Glutamatergic neuron (in vitro differentiated cells): ENCODE data around the gene RAB3C. TPM values are rescaled to one million over a fixed set of nuclear protein-coding genes. Genes with fewer than 3 reads are reported as not detected.
"Not testable (repeated sequence)": the region's sequence is repeated elsewhere in the genome, so short reads cannot be mapped to it uniquely, and the experiment has no call there.

Source experiments
- DNase-seq: peaks from one replicate; pipeline ENCODE4 v3.0.0; 2022
- H3K27ac Mint-ChIP-seq: one replicate; pipeline ENCODE4 v1.8.0; 2020; ENCODE audit warnings: mild to moderate bottlenecking, mixed read lengths, inconsistent platforms; ENCODE audit not compliant: unreplicated experiment
- H3K27me3 Mint-ChIP-seq: one replicate; pipeline ENCODE4 v1.8.0; 2020; ENCODE audit warnings: mild to moderate bottlenecking, moderate library complexity, mixed read lengths, inconsistent platforms; ENCODE audit not compliant: unreplicated experiment
- H3K36me3 Mint-ChIP-seq: one replicate; pipeline ENCODE4 v1.8.0; 2020; ENCODE audit warnings: mild to moderate bottlenecking, mixed read lengths, inconsistent platforms; ENCODE audit not compliant: unreplicated experiment
- H3K4me1 Mint-ChIP-seq: one replicate; pipeline ENCODE4 v1.8.0; 2020; ENCODE audit warnings: mild to moderate bottlenecking, low read depth, mixed read lengths, inconsistent platforms; ENCODE audit not compliant: unreplicated experiment
- H3K4me3 Mint-ChIP-seq: one replicate; pipeline ENCODE4 v1.8.0; 2020; ENCODE audit warnings: mild to moderate bottlenecking, mixed read lengths, inconsistent platforms; ENCODE audit not compliant: unreplicated experiment
- H3K9me3 Mint-ChIP-seq: one replicate; pipeline ENCODE4 v1.8.0; 2020; ENCODE audit warnings: mild to moderate bottlenecking, moderate library complexity, mixed read lengths, inconsistent platforms; ENCODE audit not compliant: unreplicated experiment
- total RNA-seq: library from RNA; stranded (reverse); fragmentation: NEBNext Ultra II Directional; extraction: Animal tissue kit (Norgen Biotek cat#: 25700); gene quantifications from one replicate; pipeline ENCODE4 v1.2.1, GENCODE V29; 2021; ENCODE audit not compliant: unreplicated experiment
- TF ChIP-seq, protein P1 (sequence below): fragments of 200-600 bp; sonication (generic); IDR thresholded peaks from one replicate; pipeline ENCODE4 v1.5.0; 2021; ENCODE audit not compliant: partially characterized antibody, unreplicated experiment

The RAB3C gene
- total RNA-seq, 1 donor from 2014 or later: 36.2 TPM

DNA sequence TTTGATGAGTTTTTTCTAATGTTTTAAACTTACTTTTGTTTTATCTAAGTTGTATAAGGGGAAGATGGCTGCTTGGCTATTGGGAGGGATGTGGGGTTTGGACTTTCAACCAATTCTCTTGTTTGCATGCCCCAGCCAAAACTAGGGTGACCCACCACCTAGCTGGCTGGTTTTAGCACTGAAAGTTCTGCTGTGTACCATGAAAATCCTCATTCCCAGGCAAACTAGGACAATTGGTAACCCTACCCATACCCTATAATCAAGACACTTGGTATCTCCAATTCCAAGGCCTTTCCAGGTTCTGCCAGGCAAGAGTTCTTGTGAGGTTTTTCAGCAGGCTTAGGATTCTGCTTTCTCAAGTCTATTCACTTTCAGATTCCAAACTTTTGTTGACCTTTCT is 13.1 kb downstream of the RAB3C start:
- H3K9me3 Mint-ChIP-seq: no peaks in the 10 kb centered on the region
- H3K4me3 Mint-ChIP-seq: no peak overlapping the region
- H3K4me1 Mint-ChIP-seq: no peaks in the 10 kb centered on the region
- peaks cover 1% of the 10 kb centered on the region for H3K36me3 Mint-ChIP-seq
- TF ChIP-seq, protein P1, sequence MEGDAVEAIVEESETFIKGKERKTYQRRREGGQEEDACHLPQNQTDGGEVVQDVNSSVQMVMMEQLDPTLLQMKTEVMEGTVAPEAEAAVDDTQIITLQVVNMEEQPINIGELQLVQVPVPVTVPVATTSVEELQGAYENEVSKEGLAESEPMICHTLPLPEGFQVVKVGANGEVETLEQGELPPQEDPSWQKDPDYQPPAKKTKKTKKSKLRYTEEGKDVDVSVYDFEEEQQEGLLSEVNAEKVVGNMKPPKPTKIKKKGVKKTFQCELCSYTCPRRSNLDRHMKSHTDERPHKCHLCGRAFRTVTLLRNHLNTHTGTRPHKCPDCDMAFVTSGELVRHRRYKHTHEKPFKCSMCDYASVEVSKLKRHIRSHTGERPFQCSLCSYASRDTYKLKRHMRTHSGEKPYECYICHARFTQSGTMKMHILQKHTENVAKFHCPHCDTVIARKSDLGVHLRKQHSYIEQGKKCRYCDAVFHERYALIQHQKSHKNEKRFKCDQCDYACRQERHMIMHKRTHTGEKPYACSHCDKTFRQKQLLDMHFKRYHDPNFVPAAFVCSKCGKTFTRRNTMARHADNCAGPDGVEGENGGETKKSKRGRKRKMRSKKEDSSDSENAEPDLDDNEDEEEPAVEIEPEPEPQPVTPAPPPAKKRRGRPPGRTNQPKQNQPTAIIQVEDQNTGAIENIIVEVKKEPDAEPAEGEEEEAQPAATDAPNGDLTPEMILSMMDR: no peak
- H3K27ac Mint-ChIP-seq: no peak overlapping the region
- DNase-seq: no peak
- no peaks in the 10 kb centered on the region for H3K27me3 Mint-ChIP-seq

DNA sequence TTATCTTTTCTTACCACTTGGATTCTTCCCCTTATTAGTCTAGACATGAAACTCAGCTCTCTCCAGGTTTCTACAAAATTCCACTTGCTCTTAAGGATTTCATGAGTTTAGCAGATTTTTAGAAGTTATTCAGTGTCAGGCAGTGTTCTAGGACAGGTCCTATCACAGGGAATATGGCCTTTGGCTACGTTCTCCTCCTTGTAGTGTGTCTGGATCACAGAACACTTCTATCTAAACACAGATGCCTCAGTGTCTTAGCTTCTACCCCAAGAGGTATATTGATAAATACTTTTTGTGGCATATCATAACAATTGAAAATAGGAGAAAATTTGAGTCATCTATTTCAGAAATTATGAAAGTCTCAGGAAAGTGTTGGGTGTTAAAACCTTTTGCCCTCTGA is 15.6 kb downstream of the RAB3C start:
- no peak for DNase-seq
- Mint-ChIP-seq H3K9me3 (peaks cover 7% of the 10 kb centered on the region), H3K27ac (no peak overlapping the region), H3K4me1 (no peaks in the 10 kb centered on the region), H3K36me3 (peaks cover 18% of the 10 kb centered on the region), H3K27me3 (no peaks in the 10 kb centered on the region), H3K4me3 (no peak overlapping the region)
- TF ChIP-seq, protein P1: no peak

DNA sequence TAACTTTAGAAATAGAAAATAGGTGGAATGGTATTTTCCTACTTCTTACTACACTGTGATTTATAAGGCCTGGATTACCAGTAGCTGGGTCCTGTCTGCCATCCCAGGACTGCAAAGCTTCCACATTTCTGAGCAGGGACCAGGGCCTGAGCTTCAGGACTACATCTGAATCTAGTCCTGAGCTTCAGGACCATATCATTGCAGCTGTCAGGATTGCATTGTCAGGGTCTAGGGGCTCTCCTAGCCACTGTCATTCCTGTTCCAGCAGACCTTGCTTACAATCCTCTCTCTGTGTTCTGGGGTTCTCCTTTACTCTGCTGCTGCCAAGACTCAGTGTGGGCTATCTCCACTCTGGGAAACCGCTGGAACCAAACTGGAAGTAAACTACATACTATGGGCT is 16.3 kb downstream of the RAB3C start:
- H3K27me3 Mint-ChIP-seq: peaks cover 2% of the 10 kb centered on the region
- no peaks in the 10 kb centered on the region for H3K4me1 Mint-ChIP-seq
- no peak overlapping the region for H3K4me3 Mint-ChIP-seq
- no peak for DNase-seq
- TF ChIP-seq, protein P1: no peak
- peaks cover 21% of the 10 kb centered on the region for H3K36me3 Mint-ChIP-seq
- H3K9me3 Mint-ChIP-seq: peaks cover 9% of the 10 kb centered on the region
- H3K27ac Mint-ChIP-seq: no peak overlapping the region

DNA sequence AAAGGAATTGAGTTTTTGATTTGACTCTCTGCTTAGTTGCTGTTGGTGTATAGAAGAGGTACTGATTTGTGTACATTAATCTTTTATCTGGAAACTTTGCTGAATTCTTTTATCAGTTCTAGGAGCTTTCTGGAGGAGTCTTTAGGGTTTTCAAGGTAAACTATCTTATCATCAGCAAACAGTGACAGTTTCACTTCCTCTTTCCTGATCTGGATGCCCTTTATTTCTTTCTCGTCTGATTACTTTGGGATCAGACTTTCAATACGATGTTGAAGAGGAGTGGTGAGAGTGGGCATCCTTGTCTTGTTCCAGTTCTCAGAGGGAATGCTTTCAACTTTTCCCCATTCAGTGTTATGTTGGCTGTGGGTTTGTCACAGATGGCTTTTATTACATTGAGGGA is 17.7 kb downstream of the RAB3C start:
- not testable (repeated sequence) for H3K27ac Mint-ChIP-seq, H3K27me3 Mint-ChIP-seq, H3K4me3 Mint-ChIP-seq, H3K9me3 Mint-ChIP-seq, H3K4me1 Mint-ChIP-seq, DNase-seq
- H3K36me3 Mint-ChIP-seq: peaks cover 27% of the 10 kb centered on the region

DNA sequence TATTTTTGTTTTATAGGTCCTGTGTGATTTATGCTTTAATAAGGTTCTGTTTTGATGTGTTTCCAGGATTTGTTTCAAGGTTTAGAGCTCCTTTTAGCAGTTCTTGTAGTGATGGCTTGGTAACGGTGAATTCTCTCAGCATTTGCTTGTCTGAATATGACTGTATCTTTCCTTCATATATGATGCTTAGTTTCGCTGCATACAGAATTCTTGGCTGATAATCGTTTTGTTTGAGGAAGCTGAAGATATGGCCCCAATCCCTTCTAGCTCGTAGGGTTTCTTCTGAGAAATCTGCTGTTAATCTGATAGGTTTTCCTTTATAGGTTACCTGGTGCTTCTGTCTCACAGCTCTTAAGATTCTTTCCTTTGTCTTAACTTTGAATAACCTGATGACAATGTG is 20.0 kb downstream of the RAB3C start:
- not testable (repeated sequence) for H3K4me3 Mint-ChIP-seq, DNase-seq, H3K27me3 Mint-ChIP-seq, H3K4me1 Mint-ChIP-seq, H3K27ac Mint-ChIP-seq
- H3K9me3 Mint-ChIP-seq: peaks cover 11% of the 10 kb centered on the region
- peaks cover 37% of the 10 kb centered on the region for H3K36me3 Mint-ChIP-seq

DNA sequence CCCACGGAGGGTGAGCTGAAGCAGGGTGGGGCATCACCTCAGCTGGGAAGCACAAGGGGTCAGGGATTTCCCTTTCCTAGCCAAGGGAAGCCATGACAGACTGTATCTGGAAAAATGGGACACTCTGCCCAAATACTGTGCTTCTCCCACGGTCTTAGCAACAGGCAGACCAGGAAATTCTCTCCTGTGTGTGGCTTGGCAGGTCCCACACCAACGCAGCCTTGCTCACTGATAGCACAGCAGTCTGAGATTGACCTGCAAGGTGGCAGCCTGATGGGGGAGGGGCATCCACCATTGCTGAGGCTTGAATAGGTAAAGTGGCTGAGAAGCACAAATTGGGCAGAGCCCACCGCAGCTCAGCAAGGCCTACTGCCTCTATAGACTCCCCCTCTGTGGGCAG is 23.2 kb downstream of the RAB3C start:
- TF ChIP-seq, protein P1: no peak
- Mint-ChIP-seq H3K27ac (no peak overlapping the region), H3K4me1 (no peaks in the 10 kb centered on the region), H3K4me3 (no peak overlapping the region), H3K36me3 (peaks cover 38% of the 10 kb centered on the region), H3K27me3 (peaks cover 7% of the 10 kb centered on the region), H3K9me3 (peaks cover 11% of the 10 kb centered on the region)
- no peak for DNase-seq
